ENCODE data around the gene C5orf34.

GRCh38 chr5:43486353-43486752 lies 28.6 kb downstream of the C5orf34 start:
- TF ChIP-seq CTCF (IDR thresholded peaks at IDR 0.05) (no peak), POLR2A (IDR thresholded peaks at IDR 0.05) (no peak)
